ENCODE measurements around the gene MCFD2. TPM values are rescaled to one million over a fixed set of nuclear protein-coding genes. Genes with fewer than 3 reads are reported as not detected.

MCFD2 gene
- polyA plus RNA-seq, 1 of the 3 experiments (the other 2 are of a cell fraction), result 88.2 TPM

DNA sequence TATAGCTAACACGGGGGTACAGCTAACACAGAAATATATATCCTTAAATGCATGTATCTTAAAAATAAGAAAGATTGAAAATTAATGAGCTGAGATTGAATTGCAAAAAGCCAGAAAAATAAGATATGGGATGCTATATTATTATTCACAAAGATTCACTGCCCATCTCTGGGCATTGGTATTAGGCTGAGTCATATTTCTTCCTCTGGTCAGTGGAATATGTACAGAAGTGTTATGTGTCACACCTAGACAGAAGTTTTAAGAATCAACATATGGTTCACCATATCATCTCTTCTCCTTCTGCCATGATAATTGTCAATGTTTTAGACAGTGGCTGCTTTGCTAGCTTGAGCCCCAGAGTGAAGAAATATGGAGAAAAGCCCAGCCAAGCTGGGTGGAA is 14.0 kb upstream of the MCFD2 start:
- Histone ChIP-seq H3F3A (replicated peaks; ENCODE audit: insufficient read depth) (no peaks in the 10 kb centered on the region), H3K4me1 (ENCODE audit: control insufficient read depth in 1 of 2, insufficient read depth in 2 of 2, low read depth in 1 of 2, low read length in 1 of 2) (no peaks in the 10 kb centered on the region), H3K9me2 (no peaks in the 10 kb centered on the region), H4K20me1 (ENCODE audit: insufficient read depth) (no peaks in the 10 kb centered on the region), H2AFZ (ENCODE audit: low read depth) (no peak overlapping the region), H3K27me3 (ENCODE audit: insufficient read depth) (no peaks in the 10 kb centered on the region), H3K4me3 (ENCODE audit: low read depth in 2 of 2, low read length in 1 of 2) (no peak overlapping the region), H3K4me2 (no peak overlapping the region), H3K79me2 (ENCODE audit: insufficient read depth) (no peaks in the 10 kb centered on the region), H3K9me3 (peaks cover 24% of the 10 kb centered on the region), H3K36me3 (replicated peaks in 1 of 2; ENCODE audit: control insufficient read depth in 1 of 2, insufficient read depth in 2 of 2, low read length in 1 of 2) (peaks cover 0 to 28% of the 10 kb centered on the region in 2 experiments), H3K27ac (ENCODE audit: low read depth in 2 of 2, low read length in 1 of 2) (no peak overlapping the region), H3K9ac (no peak overlapping the region)
- DNase-seq, result no peak
- POLR2A ChIA-PET, result interaction anchor here (0.5 kb wide), 1 partner anchor 180 kb away, joined by 5 read pairs; no protein-coding TSS in a partner anchor
- 90% methylated on average over 1 of the region's 1 CpG for WGBS (ENCODE audit: low lambda C conversion rate)
- TF ChIP-seq, protein P1, sequence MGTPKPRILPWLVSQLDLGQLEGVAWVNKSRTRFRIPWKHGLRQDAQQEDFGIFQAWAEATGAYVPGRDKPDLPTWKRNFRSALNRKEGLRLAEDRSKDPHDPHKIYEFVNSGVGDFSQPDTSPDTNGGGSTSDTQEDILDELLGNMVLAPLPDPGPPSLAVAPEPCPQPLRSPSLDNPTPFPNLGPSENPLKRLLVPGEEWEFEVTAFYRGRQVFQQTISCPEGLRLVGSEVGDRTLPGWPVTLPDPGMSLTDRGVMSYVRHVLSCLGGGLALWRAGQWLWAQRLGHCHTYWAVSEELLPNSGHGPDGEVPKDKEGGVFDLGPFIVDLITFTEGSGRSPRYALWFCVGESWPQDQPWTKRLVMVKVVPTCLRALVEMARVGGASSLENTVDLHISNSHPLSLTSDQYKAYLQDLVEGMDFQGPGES (IDR thresholded peaks at IDR 0.05; ENCODE audit: low read depth, low read length), result no peak
- TF ChIP-seq EP300 (IDR thresholded peaks at IDR 0.05; ENCODE audit: borderline replicate concordance in 1 of 2, low read depth in 1 of 2, low read length in 1 of 2), result no peak
- TF ChIP-seq TCF12 (IDR thresholded peaks at IDR 0.05), result no peak
- TF ChIP-seq, protein P2, sequence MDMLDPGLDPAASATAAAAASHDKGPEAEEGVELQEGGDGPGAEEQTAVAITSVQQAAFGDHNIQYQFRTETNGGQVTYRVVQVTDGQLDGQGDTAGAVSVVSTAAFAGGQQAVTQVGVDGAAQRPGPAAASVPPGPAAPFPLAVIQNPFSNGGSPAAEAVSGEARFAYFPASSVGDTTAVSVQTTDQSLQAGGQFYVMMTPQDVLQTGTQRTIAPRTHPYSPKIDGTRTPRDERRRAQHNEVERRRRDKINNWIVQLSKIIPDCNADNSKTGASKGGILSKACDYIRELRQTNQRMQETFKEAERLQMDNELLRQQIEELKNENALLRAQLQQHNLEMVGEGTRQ (IDR thresholded peaks at IDR 0.05; ENCODE audit: borderline replicate concordance, low read depth, low read length), result no peak
- no peak for TF ChIP-seq FOXJ3 (CRISPR knock-in tag; IDR thresholded peaks at IDR 0.05)
- TF ChIP-seq FOSL2 (IDR thresholded peaks at IDR 0.05; ENCODE audit: borderline replicate concordance, low read depth), result no peak
- TF ChIP-seq, protein P3, sequence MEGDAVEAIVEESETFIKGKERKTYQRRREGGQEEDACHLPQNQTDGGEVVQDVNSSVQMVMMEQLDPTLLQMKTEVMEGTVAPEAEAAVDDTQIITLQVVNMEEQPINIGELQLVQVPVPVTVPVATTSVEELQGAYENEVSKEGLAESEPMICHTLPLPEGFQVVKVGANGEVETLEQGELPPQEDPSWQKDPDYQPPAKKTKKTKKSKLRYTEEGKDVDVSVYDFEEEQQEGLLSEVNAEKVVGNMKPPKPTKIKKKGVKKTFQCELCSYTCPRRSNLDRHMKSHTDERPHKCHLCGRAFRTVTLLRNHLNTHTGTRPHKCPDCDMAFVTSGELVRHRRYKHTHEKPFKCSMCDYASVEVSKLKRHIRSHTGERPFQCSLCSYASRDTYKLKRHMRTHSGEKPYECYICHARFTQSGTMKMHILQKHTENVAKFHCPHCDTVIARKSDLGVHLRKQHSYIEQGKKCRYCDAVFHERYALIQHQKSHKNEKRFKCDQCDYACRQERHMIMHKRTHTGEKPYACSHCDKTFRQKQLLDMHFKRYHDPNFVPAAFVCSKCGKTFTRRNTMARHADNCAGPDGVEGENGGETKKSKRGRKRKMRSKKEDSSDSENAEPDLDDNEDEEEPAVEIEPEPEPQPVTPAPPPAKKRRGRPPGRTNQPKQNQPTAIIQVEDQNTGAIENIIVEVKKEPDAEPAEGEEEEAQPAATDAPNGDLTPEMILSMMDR (IDR thresholded peaks at IDR 0.05), result no peak
- TF ChIP-seq RAD21 (IDR thresholded peaks at IDR 0.05; ENCODE audit: low read length), result no peak
- no peak for TF ChIP-seq TEAD4 (IDR thresholded peaks at IDR 0.05; ENCODE audit: borderline replicate concordance, insufficient read depth)
- TF ChIP-seq, protein P4, sequence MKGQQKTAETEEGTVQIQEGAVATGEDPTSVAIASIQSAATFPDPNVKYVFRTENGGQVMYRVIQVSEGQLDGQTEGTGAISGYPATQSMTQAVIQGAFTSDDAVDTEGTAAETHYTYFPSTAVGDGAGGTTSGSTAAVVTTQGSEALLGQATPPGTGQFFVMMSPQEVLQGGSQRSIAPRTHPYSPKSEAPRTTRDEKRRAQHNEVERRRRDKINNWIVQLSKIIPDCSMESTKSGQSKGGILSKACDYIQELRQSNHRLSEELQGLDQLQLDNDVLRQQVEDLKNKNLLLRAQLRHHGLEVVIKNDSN (IDR thresholded peaks at IDR 0.05; ENCODE audit: borderline replicate concordance, low read depth), result no peak
- TF ChIP-seq EZH2phosphoT487 (IDR thresholded peaks at IDR 0.05; ENCODE audit: borderline replicate concordance, low read depth), result no peak
- TF ChIP-seq GABPA (IDR thresholded peaks at IDR 0.05; ENCODE audit: low read depth), result no peak
- TF ChIP-seq, protein P5, sequence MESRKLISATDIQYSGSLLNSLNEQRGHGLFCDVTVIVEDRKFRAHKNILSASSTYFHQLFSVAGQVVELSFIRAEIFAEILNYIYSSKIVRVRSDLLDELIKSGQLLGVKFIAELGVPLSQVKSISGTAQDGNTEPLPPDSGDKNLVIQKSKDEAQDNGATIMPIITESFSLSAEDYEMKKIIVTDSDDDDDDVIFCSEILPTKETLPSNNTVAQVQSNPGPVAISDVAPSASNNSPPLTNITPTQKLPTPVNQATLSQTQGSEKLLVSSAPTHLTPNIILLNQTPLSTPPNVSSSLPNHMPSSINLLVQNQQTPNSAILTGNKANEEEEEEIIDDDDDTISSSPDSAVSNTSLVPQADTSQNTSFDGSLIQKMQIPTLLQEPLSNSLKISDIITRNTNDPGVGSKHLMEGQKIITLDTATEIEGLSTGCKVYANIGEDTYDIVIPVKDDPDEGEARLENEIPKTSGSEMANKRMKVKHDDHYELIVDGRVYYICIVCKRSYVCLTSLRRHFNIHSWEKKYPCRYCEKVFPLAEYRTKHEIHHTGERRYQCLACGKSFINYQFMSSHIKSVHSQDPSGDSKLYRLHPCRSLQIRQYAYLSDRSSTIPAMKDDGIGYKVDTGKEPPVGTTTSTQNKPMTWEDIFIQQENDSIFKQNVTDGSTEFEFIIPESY (IDR thresholded peaks at IDR 0.05; ENCODE audit: borderline replicate concordance, low read depth), result no peak
- TF ChIP-seq GATA2 (CRISPR knock-in tag; IDR thresholded peaks at IDR 0.05), result no peak
- TF ChIP-seq, protein P6, sequence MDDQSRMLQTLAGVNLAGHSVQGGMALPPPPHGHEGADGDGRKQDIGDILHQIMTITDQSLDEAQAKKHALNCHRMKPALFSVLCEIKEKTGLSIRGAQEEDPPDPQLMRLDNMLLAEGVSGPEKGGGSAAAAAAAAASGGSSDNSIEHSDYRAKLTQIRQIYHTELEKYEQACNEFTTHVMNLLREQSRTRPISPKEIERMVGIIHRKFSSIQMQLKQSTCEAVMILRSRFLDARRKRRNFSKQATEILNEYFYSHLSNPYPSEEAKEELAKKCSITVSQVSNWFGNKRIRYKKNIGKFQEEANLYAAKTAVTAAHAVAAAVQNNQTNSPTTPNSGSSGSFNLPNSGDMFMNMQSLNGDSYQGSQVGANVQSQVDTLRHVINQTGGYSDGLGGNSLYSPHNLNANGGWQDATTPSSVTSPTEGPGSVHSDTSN (IDR thresholded peaks at IDR 0.05), result no peak
- no peak for TF ChIP-seq NFIC (IDR thresholded peaks at IDR 0.05; ENCODE audit: borderline replicate concordance)
- TF ChIP-seq JUND (IDR thresholded peaks at IDR 0.05), result no peak
- CTCF ChIA-PET, result interaction anchor here (1.1 to 6.5 kb wide), 5 partner anchors 12 to 393 kb away, joined by 3 to 50 read pairs (median 3); partner anchors contain the start of gene MCFD2

Data from SK-N-SH (cell line).